Muscle layer of duodenum (tissue), 2 donors: Measurements from ENCODE around the gene TBCC.
"Not testable (repeated sequence)": the region's sequence is repeated elsewhere in the genome, so short reads cannot be mapped to it uniquely, and the experiment has no call there.

Experiments
- H3K27ac ChIP-seq: one replicate; pipeline ENCODE4 v1.7.0; 2013; ENCODE audit warnings: mild to moderate bottlenecking, low read length
- H3K27me3 ChIP-seq: one replicate; pipeline ENCODE4 v1.7.0; 2013; ENCODE audit warnings: low read depth, mild to moderate bottlenecking, control low read depth, low read length
- H3K36me3 ChIP-seq, 2 donors: one replicate each; pipeline ENCODE4 v1.7.0; 2013; ENCODE audit warnings: low read length in 2 of 2, control low read depth in 1 of 2, mild to moderate bottlenecking in 1 of 2; ENCODE audit not compliant: insufficient read depth in 2 of 2, control insufficient read depth in 1 of 2
- H3K4me1 ChIP-seq, 2 donors: one replicate each; pipeline ENCODE4 v1.7.0; 2013; ENCODE audit warnings: low read length in 2 of 2, mild to moderate bottlenecking in 2 of 2, control low read depth in 1 of 2, moderate library complexity in 1 of 2; ENCODE audit not compliant: insufficient read depth in 2 of 2, control insufficient read depth in 1 of 2
- H3K4me3 ChIP-seq, 2 donors: one replicate each; pipeline ENCODE4 v1.7.0; 2013; ENCODE audit warnings: low read length in 2 of 2, low read depth in 1 of 2, mild to moderate bottlenecking in 1 of 2
- H3K9me3 ChIP-seq, 2 donors: one replicate each; pipeline ENCODE4 v1.7.0; 2013; ENCODE audit warnings: low read length in 2 of 2, control low read depth in 1 of 2, mild to moderate bottlenecking in 1 of 2; ENCODE audit not compliant: control insufficient read depth in 1 of 2
- donor health status: healthy.

Gene TBCC

GRCh38 chr6:42708096-42708495 is 37.8 kb downstream of the TBCC start:
- H3K27me3 ChIP-seq: no peaks in the 10 kb centered on the region
- peaks cover 5 to 6% of the 10 kb centered on the region in 2 donors for H3K9me3 ChIP-seq
- no peak overlapping the region for H3K27ac ChIP-seq
- H3K4me1 ChIP-seq: no peaks in the 10 kb centered on the region
- no peaks in the 10 kb centered on the region for H3K36me3 ChIP-seq
- H3K4me3 ChIP-seq: no peak overlapping the region

- Histone ChIP-seq H3K36me3 (no peaks in the 10 kb centered on the region), H3K9me3 (peaks cover 5 to 6% of the 10 kb centered on the region in 2 donors), H3K4me1 (no peaks in the 10 kb centered on the region), H3K27me3 (no peaks in the 10 kb centered on the region), H3K4me3 (no peak overlapping the region), H3K27ac (no peak overlapping the region)
Observed at GRCh38 chr6:42707595-42707994, 38.3 kb downstream of the TBCC start.

- Histone ChIP-seq H3K27me3 (no peaks in the 10 kb centered on the region), H3K9me3 (no peaks in the 10 kb centered on the region), H3K36me3 (no peaks in the 10 kb centered on the region), H3K4me3 (no peak overlapping the region), H3K4me1 (no peaks in the 10 kb centered on the region), H3K27ac (no peak overlapping the region)
Observed at GRCh38 chr6:42704937-42705374, 40.9 kb downstream of the TBCC start.

- Histone ChIP-seq H3K27me3 (no peaks in the 10 kb centered on the region), H3K9me3 (no peaks in the 10 kb centered on the region), H3K27ac (no peak overlapping the region), H3K4me1 (no peaks in the 10 kb centered on the region), H3K36me3 (no peaks in the 10 kb centered on the region), H3K4me3 (peak overlapping the region in 1 of 2 donors; percentile 48)
Observed at GRCh38 chr6:42704251-42704936, 41.5 kb downstream of the TBCC start.

- H3K9me3 ChIP-seq, H3K27me3 ChIP-seq, H3K4me3 ChIP-seq, H3K36me3 ChIP-seq, H3K4me1 ChIP-seq, H3K27ac ChIP-seq: not testable (repeated sequence)
Observed at GRCh38 chr6:42702786-42703185, 43.1 kb downstream of the TBCC start.

- Histone ChIP-seq H3K27me3 (no peaks in the 10 kb centered on the region), H3K9me3 (no peaks in the 10 kb centered on the region), H3K27ac (no peak overlapping the region), H3K36me3 (no peaks in the 10 kb centered on the region), H3K4me3 (no peak overlapping the region), H3K4me1 (peaks cover 0 to 3% of the 10 kb centered on the region in 2 donors)
Observed at GRCh38 chr6:42702200-42702599, 43.7 kb downstream of the TBCC start.

- Histone ChIP-seq H3K27me3 (no peaks in the 10 kb centered on the region), H3K36me3 (peaks cover 5 to 9% of the 10 kb centered on the region in 2 donors), H3K4me1 (peaks cover 0 to 9% of the 10 kb centered on the region in 2 donors), H3K9me3 (no peaks in the 10 kb centered on the region), H3K27ac (no peak overlapping the region), H3K4me3 (no peak overlapping the region)
Observed at GRCh38 chr6:42698217-42698616, 47.7 kb downstream of the TBCC start.

- no peaks in the 10 kb centered on the region for H3K27me3 ChIP-seq
- H3K27ac ChIP-seq: no peak overlapping the region
- no peaks in the 10 kb centered on the region for H3K9me3 ChIP-seq
- peaks cover 14 to 18% of the 10 kb centered on the region in 2 donors for H3K36me3 ChIP-seq
- H3K4me3 ChIP-seq: no peak overlapping the region
- H3K4me1 ChIP-seq: peaks cover 0 to 9% of the 10 kb centered on the region in 2 donors
Observed at GRCh38 chr6:42697268-42697655, 48.6 kb downstream of the TBCC start.

GRCh38 chr6:42696526-42697267 is 49.2 kb downstream of the TBCC start:
- Histone ChIP-seq H3K36me3 (peaks cover 19% of the 10 kb centered on the region in 2 donors), H3K4me3 (no peak overlapping the region), H3K27ac (peak overlapping the region; percentile 43), H3K27me3 (no peaks in the 10 kb centered on the region), H3K9me3 (no peaks in the 10 kb centered on the region), H3K4me1 (peaks cover 0 to 9% of the 10 kb centered on the region in 2 donors)

- Histone ChIP-seq H3K27ac (no peak overlapping the region), H3K4me3 (no peak overlapping the region)
Observed at GRCh38 chr6:42694586-42694985, 51.3 kb downstream of the TBCC start.

More at GRCh38 chr6:42694586-42694985, 51.3 kb downstream of the TBCC start:
- Histone ChIP-seq H3K27me3 (no peaks in the 10 kb centered on the region), H3K9me3 (no peaks in the 10 kb centered on the region), H3K36me3 (peaks cover 39 to 40% of the 10 kb centered on the region in 2 donors), H3K4me1 (peaks cover 0 to 9% of the 10 kb centered on the region in 2 donors)
